Liver (tissue), 9 donors: ENCODE data around the gene SLC7A14. TPM values are rescaled to one million over a fixed set of nuclear protein-coding genes. Genes with fewer than 3 reads are reported as not detected.

Experiments
- DNase-seq: peaks from one replicate; pipeline ENCODE4 v3.0.0-alpha.2; 2017; ENCODE audit warnings: low spot score
- H3K27ac ChIP-seq, 2 donors: one replicate each; pipeline ENCODE4 v1.7.0; 2013; ENCODE audit warnings: inconsistent platforms in 2 of 2, low read length in 2 of 2, control low read depth in 1 of 2, low read depth in 1 of 2, mild to moderate bottlenecking in 1 of 2
- H3K27me3 ChIP-seq, 4 donors: one replicate each; pipeline versions ENCODE4 v1.6.1 to v1.7.0; 2013; ENCODE audit warnings: low read length in 3 of 4, inconsistent platforms in 1 of 4, mild to moderate bottlenecking in 1 of 4, moderate library complexity in 1 of 4; ENCODE audit not compliant: control insufficient read depth in 4 of 4, insufficient read depth in 4 of 4
- H3K36me3 ChIP-seq, 4 donors: one replicate each; pipeline versions ENCODE4 v1.6.1 to v1.7.0; 2013; ENCODE audit warnings: low read length in 3 of 4, mild to moderate bottlenecking in 3 of 4, low read depth in 1 of 4, moderate library complexity in 1 of 4; ENCODE audit not compliant: control insufficient read depth in 4 of 4, insufficient read depth in 3 of 4
- H3K4me1 ChIP-seq, 4 donors: one replicate each; pipeline versions ENCODE4 v1.6.1 to v1.7.0; 2013; ENCODE audit warnings: low read length in 3 of 4, mild to moderate bottlenecking in 3 of 4, moderate library complexity in 1 of 4; ENCODE audit not compliant: control insufficient read depth in 4 of 4, insufficient read depth in 4 of 4
- H3K4me3 ChIP-seq, 3 donors: one replicate each; pipeline versions ENCODE4 v1.6.1 to v1.7.0; 2013; ENCODE audit warnings: low read length in 3 of 3, control low read depth in 1 of 3, low read depth in 1 of 3, mild to moderate bottlenecking in 1 of 3
- H3K9ac ChIP-seq, 2 donors: one replicate each; pipeline ENCODE4 v1.7.0; 2013; ENCODE audit warnings: low read length in 2 of 2, mild to moderate bottlenecking in 2 of 2, moderate library complexity in 2 of 2, control low read depth in 1 of 2, low read depth in 1 of 2
- H3K9me3 ChIP-seq, 4 donors: one replicate each; pipeline versions ENCODE4 v1.6.1 to v1.7.0; 2013; ENCODE audit warnings: low read length in 3 of 4; ENCODE audit not compliant: control insufficient read depth in 4 of 4
- CTCF ChIP-seq: fragments of 150-350 bp; IDR thresholded peaks from 2 replicates; pipeline ENCODE4 v1.5.1; 2017; ENCODE audit warnings: improper control_type of control experiment, low read depth, low read length; ENCODE audit not compliant: missing input control
- FOXA2 ChIP-seq: IDR thresholded peaks from 2 replicates; pipeline ENCODE4 v1.6.1; 2016; ENCODE audit warnings: antibody characterized with exemption
- GABPA ChIP-seq, 2 donors: IDR thresholded peaks in 1 of 2; conservative IDR thresholded peaks in 1 of 2; 2 replicates each; pipeline ENCODE4 v1.6.1; 2016; ENCODE audit warnings: antibody characterized with exemption in 2 of 2, mild to moderate bottlenecking in 1 of 2, moderate library complexity in 1 of 2
- HNF4A ChIP-seq, 2 donors: conservative IDR thresholded peaks; 2 replicates each; pipeline ENCODE4 v1.6.1; 2016; ENCODE audit warnings: antibody characterized with exemption in 2 of 2, mild to moderate bottlenecking in 2 of 2
- HNF4G ChIP-seq: IDR thresholded peaks from 2 replicates; pipeline ENCODE4 v1.6.1; 2016; ENCODE audit warnings: antibody characterized with exemption
- NR2F2 ChIP-seq: IDR thresholded peaks from 2 replicates; pipeline ENCODE4 v1.6.1; 2016; ENCODE audit warnings: antibody characterized with exemption
- RAD21 ChIP-seq, 2 donors: IDR thresholded peaks; 2 replicates each; pipeline ENCODE4 v1.6.1; 2016; ENCODE audit warnings: antibody characterized with exemption in 2 of 2, mild to moderate bottlenecking in 2 of 2
- REST ChIP-seq: IDR thresholded peaks from 2 replicates; pipeline ENCODE4 v1.6.1; 2016; ENCODE audit warnings: antibody characterized with exemption, mild to moderate bottlenecking
- SP1 ChIP-seq: IDR thresholded peaks from 2 replicates; pipeline ENCODE4 v1.6.1; 2018; ENCODE audit warnings: antibody characterized with exemption, mild to moderate bottlenecking
- WGBS: extraction: QIAGEN DNeasy Blood & Tissue Kit; methylation state at CpG from one replicate; pipeline ENCODE4 v1.1.7; 2013; 5-methylcytosine and 5-hydroxymethylcytosine counted together
- polyA plus RNA-seq, 2 donors: library from polyadenylated mRNA; stranded (reverse) in 1 of 2; unstranded in 1 of 2; fragments of 200-250 nt in 1 of 2; fragments of >200 nt in 1 of 2; fragmentation: Nextera tagmentation in 1 of 2; extraction: Ambion mirVana in 1 of 2; gene quantifications; one replicate each; pipeline versions ENCODE4 v1.2.1 to v1.2.3, GENCODE V29; 2013 to 2015
- total RNA-seq, 2 donors: library from RNA; depleted of rRNA; stranded (reverse); fragments of >200 nt; gene quantifications; one replicate each; pipeline ENCODE4 v1.2.3, GENCODE V29; 2014
- TF ChIP-seq, protein P1 (sequence below): IDR thresholded peaks from 2 replicates; pipeline ENCODE4 v1.6.1; 2016; ENCODE audit warnings: antibody characterized with exemption
- TF ChIP-seq, protein P2 (sequence below): IDR thresholded peaks from 2 replicates; pipeline ENCODE4 v1.6.1; 2016; ENCODE audit warnings: antibody characterized with exemption
- donor health status: healthy.
- donor health status: healthy.
- donor health status: healthy.
- donor health status: healthy.
- donor health status: healthy.

SLC7A14 gene
- total and polyA plus RNA-seq, 4 donors: under 0.01 to 0.01 (median under 0.01) TPM; not detected in 1

GRCh38 chr3:170511371-170511770 lies 74.5 kb downstream of the SLC7A14 start:
- H3K9ac ChIP-seq: no peak overlapping the region
- no peak for DNase-seq
- WGBS: 80% methylated on average over 4 of the region's 4 CpGs

DNA sequence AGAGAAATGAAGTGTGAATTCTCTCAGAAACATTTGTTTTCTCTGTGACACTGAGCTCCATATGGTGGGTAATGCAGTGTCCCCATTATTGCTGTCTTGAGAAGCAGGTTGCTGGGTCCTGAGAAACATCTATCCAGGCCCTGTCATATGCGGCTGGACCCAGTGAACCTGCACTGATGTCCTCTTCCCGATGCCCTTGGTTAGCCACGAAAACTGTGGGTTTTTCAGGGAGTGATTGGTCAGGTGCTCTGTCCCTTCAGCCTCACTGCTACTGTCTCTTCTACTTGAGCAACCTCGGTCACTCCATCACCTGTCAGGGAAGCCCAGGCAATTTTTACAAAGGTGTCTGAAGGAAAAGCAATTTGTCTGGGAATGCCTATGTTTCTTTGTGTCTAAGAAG lies 77.0 kb downstream of the SLC7A14 start:
- H3K9ac ChIP-seq: no peak overlapping the region
- H3K36me3 ChIP-seq: no peaks in the 10 kb centered on the region
- no peak for DNase-seq
- H3K27me3 ChIP-seq: no peaks in the 10 kb centered on the region
- no peak overlapping the region for H3K4me3 ChIP-seq
- no peaks in the 10 kb centered on the region for H3K9me3 ChIP-seq
- 92% methylated on average over 4 of the region's 4 CpGs for WGBS
- H3K27ac ChIP-seq: no peak overlapping the region
- peaks cover 0 to 4% (median 0%) of the 10 kb centered on the region in 4 donors for H3K4me1 ChIP-seq
- TF ChIP-seq REST: no peak
- TF ChIP-seq FOXA2: no peak
- TF ChIP-seq RAD21 (IDR thresholded peaks at IDR 0.05): no peak
- TF ChIP-seq SP1: no peak
- TF ChIP-seq, protein P1, sequence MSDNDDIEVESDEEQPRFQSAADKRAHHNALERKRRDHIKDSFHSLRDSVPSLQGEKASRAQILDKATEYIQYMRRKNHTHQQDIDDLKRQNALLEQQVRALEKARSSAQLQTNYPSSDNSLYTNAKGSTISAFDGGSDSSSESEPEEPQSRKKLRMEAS: no peak
- TF ChIP-seq HNF4A (conservative IDR thresholded peaks at IDR 0.05): no peak
- TF ChIP-seq HNF4G: no peak

More at GRCh38 chr3:170511371-170511770, 74.5 kb downstream of the SLC7A14 start:
- H3K27ac ChIP-seq: no peak overlapping the region
- H3K9me3 ChIP-seq: no peaks in the 10 kb centered on the region
- no peak for TF ChIP-seq HNF4A (conservative IDR thresholded peaks at IDR 0.05)
- TF ChIP-seq REST: no peak
- no peak for TF ChIP-seq HNF4G
- TF ChIP-seq SP1: no peak
- TF ChIP-seq FOXA2: no peak
- no peak for TF ChIP-seq CTCF
- TF ChIP-seq, protein P2, sequence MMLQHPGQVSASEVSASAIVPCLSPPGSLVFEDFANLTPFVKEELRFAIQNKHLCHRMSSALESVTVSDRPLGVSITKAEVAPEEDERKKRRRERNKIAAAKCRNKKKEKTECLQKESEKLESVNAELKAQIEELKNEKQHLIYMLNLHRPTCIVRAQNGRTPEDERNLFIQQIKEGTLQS: no peak
- no peak for TF ChIP-seq NR2F2
- no peak for TF ChIP-seq GABPA (IDR thresholded peaks at IDR 0.05 in 1 of 2, conservative IDR thresholded peaks at IDR 0.05 in 1 of 2)
- H3K4me3 ChIP-seq: no peak overlapping the region
- no peaks in the 10 kb centered on the region for H3K36me3 ChIP-seq
- peaks cover 0 to 2% (median 0%) of the 10 kb centered on the region in 4 donors for H3K4me1 ChIP-seq
- no peaks in the 10 kb centered on the region for H3K27me3 ChIP-seq
